Retina (tissue), 1 donor: ENCODE data around the gene UQCRHL.
A peak's percentile ranks its signal among the peaks of the same experiment; 100 is the strongest.
"Not testable (repeated sequence)": the region's sequence is repeated elsewhere in the genome, so short reads cannot be mapped to it uniquely, and the experiment has no call there.

Source experiments
- DNase-seq: peaks from one replicate; pipeline ENCODE4 v3.0.0-alpha.2; 2016

UQCRHL gene

DNA sequence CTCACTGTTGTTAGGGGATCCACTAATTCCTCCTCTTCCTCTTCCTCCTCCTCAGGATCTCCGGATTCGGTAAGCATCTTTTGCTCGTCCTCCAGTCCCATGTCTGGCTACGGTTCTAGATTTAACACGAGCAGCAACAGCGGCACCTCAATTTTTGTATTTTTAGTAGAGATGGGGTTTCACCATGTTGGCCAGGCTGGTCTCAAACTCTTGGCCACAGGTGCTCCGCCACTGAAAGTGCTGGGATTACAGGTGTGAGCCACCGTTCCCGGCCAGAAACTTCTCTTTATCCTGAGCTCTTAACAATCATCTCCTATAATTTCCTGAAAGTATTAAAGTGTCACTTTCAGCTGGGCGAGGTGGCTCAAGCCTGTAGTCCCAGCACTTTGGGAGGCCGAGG is at the start of gene UQCRHL:
Gene UQCRHL (minus strand): TSS at position 101 of the 400 bp plus-strand sequence. CDS start 0 bp downstream, at position 101.
- DNase-seq = not testable (repeated sequence)

DNA sequence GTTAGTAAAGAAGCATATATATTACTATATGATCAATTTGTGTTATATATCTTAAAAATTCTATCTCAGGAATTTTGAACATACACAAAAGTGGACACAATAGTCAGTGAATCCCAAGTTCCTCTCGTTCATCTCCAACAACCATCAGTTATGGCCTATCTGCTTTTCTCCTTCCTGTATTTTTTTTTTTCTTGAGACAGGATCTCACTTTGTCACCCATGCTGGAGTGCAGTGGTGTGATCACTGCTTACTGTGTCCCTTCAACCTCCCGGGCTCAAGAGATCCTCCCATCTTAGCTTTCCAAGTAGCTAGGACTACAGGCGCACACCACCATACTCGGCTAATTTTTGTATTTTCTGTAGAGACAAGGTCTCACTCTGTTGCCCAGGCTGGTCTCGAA is 49.4 kb upstream of the UQCRHL start:
- DNase-seq = no peak

DNA sequence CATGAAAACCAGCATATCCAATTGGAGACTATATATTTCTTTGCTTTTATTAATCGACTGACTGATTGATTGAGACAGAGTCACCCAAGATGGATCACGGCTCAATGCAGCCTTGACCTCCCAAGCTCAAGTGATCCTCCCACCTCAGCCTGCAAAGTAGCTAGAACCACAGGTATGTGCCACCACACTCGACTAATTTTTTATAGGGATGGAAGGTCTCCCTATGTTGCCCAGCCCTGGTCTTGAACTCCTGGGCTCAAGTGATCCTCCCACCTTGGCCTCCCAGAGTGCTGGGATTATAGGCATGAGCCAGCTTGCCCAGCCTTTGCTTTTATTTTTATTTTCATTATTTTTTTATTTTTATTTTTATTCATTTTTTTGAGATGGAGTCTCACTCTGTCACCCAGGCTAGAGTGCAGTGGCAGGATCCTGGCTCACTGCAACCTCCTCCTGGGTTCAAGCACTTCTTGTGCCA is 45.4 kb upstream of the UQCRHL start:
- no peak for DNase-seq

- no peak for DNase-seq
These were observed 44.8 kb upstream of the UQCRHL start for GRCh38 chr1:15852036-15852827.

GRCh38 chr1:15851210-15852035 is 44.0 kb upstream of the UQCRHL start:
- peak; percentile 23 for DNase-seq

DNA sequence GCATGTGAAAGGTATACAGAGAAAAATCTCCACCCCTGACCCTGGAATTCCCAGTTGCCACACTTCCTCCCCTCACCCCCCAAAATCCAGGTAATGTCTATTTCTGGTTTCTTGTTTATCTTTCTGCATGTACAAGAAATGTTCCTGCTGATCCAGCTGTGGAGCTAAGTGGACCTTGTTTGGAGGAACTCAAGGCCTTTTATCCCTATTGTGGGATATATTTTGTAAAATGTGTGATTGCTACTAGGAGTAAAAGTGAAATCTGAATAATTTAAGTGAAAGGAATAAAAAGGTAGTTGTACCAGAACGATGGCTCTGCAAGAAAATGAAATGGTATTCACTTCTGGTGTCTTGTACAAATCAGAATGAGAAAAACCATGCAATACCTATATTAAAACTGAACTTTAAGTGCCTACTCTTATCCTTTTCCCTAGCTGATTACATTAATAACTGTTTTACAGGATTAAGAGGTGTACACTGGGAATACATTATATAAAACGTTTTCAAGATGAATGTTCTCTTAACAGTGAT is 43.1 kb upstream of the UQCRHL start:
- DNase-seq = no peak

GRCh38 chr1:15849775-15850324 is 42.4 kb upstream of the UQCRHL start:
- DNase-seq = peak; percentile 92

DNA sequence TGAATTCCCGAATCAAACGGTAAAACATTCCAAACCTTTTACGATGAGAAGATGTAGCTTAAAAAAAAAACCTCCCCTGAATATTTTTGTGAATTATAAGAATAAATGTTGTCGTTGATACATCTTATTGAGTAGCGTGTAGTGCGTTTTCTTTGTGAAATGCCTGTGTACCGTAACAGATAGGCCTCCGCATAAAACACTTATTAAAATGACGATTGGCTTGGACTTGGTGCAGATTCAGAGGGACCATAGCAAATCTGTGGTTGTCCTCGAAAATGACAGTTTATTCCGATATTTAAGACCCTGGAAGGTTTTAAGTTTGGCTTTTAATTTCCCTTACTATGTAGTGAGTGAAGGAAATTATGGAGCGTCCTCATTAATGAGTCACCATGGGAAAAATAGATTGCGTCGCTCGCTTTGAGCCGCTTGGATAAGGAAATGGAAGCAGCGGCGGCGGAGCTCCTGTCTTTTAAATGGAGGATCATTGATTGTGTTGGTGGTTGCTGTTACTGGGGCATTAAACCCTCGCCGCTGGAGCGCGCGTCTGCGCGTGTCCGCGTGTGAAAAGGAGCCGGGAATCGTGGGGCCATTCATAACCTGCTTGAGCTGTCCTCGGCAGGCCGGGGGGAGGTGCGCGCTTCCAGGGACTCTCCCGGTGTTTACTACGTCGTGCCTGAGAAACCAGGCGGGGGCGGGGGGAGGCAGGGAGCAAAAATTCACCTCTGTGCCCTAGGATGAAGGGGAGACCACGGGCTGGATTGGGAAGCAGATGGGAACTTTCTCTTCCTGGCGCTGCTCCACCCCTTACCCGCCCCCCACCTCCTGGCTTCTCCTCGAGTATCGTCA is 41.7 kb upstream of the UQCRHL start:
- DNase-seq = peak; percentile 96

DNA sequence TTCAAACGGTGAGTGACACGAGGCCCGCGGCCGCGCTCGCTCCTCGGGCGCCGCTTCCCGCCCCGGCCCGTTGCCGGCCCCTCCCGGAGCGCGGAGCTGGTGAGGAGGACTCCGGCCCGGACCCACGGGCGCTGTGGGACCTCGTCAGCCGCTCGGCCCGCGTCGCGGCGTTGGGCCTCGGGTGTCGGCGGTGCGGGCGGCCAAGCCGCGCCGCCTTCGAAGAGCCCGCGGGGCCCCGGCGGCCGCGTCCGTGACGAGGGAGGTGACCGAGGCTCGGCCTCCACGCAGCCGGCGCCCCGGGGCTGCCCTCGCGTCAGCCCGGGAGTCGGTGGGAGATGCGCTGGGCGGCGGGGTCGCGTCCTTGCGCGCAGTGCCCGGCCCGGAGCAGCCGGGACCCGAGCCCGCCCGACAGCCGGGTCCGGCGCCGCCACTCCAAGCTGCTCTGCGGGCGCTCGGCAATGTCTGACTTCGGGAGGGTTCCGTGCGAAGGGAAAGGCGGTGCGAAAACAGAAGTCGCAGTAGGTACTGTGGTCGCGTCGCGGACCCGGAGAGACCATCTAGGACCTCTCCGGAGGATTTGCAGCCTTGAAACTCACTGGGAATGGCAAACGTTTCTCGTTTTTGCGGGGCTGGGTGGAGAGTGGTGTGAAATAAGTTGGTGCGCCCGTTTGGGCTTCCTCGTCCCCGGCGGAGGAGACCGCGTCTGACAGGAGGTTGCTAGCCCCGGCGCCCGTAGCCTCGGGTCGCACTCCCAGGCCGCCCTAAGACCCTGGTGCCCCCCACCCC is 40.9 kb upstream of the UQCRHL start:
- DNase-seq = peak; percentile 70

GRCh38 chr1:15847893-15848142 is 40.4 kb upstream of the UQCRHL start:
- no peak for DNase-seq

GRCh38 chr1:15847100-15847892 is 39.8 kb upstream of the UQCRHL start, which contains the start of gene SPEN:
SPEN (plus strand) TSS chr1:15847707; CDS start chr1:15848068, 361 bp downstream.
- DNase-seq = peak; percentile 96

DNA sequence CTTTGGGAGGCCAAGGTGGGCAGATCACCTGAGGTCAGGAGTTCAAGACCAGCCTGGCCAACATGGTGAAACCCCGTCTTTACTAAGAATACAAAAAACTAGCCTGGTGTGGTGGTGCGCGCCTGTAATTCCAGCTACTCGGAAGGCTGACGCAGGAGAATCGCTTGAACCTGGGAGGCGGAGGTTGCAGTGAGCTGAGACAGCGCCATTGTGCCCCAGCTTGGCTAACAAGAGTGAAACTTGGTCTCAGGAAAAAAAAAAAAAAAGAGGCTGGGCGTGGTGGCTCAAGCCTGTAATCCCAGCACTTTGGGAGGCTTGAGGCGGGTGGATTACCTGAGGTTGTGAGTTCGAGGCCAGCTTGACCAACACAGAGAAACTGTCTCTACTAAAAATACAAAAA is 38.6 kb upstream of the UQCRHL start:
- not testable (repeated sequence) for DNase-seq

DNA sequence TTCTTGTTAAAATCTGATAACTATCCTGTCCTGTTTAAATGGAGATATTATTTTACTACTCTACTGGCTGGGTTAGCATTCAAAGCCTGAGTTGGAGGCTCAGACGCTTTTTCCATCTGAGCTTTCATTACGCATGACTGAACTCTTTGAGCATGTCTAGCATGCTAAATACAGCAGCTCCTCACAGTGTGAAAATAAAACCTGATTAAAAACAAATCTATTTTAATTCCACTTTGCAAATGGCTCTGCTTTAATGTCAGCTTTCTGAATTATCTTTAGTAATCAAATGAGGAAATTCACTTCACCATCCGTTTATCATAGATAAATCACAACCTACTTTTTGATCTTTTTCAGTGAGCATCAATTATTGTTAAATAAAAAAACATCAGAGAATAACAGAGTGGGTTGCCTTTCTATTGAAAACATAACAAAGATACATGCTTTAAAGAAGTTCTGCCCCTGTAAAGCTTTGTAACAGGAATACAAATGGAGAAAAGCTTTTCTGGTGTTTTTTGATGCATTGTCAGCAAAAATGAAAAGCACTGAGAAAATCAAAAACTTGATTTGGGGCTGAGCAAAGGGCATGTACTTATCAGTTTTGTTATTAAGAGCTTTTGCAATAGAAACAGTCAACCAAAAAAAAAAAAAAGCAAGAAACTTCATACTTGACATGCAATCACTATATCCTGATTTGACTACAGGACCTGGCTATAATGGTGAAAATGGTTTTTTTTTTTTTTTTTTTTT is 36.5 kb upstream of the UQCRHL start:
- DNase-seq = peak; percentile 79

DNA sequence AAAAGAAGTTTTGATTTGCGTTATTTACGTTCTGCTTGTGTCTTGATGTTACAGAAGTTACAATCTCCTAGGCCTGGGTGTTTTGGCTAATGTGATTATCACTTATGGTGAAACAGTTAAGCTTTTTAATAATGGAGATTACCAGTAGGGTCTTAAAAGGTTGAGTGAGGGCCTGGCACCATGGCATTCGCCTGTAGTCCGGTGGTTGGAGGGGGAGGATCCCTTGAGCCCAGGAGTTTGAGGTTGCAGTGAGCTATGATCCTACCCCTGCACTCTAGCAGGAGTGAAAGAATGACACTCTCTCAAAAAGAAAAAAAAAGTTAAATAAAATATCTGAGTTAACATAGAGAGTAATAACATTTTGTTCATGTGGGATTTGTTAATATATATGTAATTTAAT is 31.3 kb upstream of the UQCRHL start:
- no peak for DNase-seq

- no peak for DNase-seq
These were observed 30.5 kb upstream of the UQCRHL start for GRCh38 chr1:15837931-15838330.

DNA sequence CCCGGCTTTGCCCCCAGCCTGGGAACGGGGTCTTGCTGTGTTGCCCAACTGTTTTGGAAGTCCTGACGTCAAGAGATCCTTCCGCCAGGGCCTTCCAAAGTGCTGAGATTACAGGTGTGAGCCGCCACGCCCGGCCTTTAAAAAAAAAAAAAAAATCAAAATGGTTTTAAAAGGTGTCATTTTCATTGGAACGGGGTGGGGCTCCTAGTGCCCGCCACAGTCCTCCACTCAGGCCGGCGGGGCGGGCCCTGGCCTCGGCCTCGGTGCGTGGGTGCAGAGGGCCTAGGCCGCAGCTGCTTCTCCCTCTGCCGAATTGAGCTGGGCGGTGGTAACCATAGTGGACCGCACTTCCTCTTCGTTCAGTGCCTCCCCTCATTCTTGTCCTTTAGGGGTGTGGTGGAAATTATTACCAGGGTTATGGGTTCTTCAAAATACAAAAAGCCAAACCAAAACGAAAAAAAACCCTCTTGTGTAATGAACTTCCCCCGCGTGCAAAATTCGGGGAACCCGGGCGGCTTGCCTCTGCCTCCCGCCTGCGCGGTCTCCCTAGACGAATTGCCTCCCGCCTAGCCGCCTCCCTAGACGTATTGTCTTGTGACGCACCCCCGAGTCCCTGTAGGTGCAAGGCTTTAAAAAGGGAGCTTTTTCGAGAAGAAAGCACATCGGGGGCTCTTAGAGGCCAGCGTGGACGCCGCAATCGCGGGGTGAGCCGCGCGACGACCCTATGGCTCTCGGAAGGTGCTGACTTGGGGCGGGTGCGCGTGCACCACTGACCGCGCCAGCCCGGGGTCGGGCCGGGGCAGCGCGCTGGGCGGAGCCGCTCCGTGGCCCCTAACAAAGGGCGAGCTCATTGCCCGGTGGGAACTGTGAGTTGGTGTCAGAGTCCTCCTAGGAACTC is 29.6 kb upstream of the UQCRHL start:
- DNase-seq = peak; percentile 65

GRCh38 chr1:15836511-15836771 is 29.0 kb upstream of the UQCRHL start:
- DNase-seq = not testable (repeated sequence)

DNA sequence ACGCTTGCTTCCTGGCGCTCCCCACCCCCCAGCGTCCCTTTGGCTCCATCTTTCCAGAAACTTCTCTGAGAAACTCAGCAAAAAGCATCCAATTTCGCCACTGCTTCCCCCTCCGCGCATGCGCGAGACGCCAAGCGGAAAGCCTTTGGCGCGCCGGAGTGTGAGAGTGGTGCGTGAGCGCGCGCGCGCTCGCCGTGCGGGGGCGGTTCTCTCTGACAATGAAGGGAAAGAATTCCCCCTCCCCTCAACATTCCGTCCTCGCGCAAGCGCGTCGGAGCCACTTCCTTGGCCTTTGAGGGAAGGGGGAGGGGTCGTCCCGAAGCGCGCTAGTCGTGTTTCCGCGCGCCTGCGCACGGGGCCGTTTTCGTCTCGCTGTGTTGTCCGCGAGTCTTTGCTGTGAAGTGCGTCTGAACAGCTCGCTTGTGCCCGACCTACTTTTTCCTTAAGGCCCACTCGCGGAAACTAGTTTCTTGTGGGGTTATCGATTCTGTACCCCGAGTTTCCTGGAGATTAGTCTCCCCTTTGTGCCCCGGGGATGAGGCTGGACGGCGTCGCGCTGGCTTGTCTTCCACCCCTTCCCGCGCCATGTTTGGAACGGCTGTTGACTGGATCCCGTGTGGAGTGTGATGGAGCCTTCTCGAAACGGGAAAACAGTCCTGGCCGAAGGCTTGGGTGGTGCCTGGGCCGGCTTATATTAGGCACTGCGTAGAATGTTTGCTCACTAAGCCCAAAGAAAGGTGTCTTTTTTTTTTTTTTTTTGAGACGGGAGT is 28.5 kb upstream of the UQCRHL start:
- peak; percentile 98 for DNase-seq
